Endothelial cell of umbilical vein (primary cell): ENCODE results near the gene RIPK3. TPM values are rescaled to one million over a fixed set of nuclear protein-coding genes. Genes with fewer than 3 reads are reported as not detected.
"Not testable (repeated sequence)": the region's sequence is repeated elsewhere in the genome, so short reads cannot be mapped to it uniquely, and the experiment has no call there.

Source experiments
- BruUV-seq: library from RNA; stranded (reverse); fragments of 400-500 nt; replicated peaks from 2 replicates; lab custom pipeline; 2021; lab: Mats Ljungman, UMichigan
- CTCF ChIA-PET: fragments of 300-600, 350-600 bp; sonication (Branson Sonifier 250); formaldehyde crosslinking; loops from one replicate; lab custom pipeline; 2021; ENCODE audit warnings: antibody characterized with exemption, inconsistent platforms; lab: Charles Lee
- POLR2A ChIA-PET: fragments of 300-600, 350-600 bp; sonication (Branson Sonifier 250); formaldehyde crosslinking; loops from one replicate; lab custom pipeline; 2021; ENCODE audit warnings: antibody characterized with exemption, inconsistent platforms; lab: Charles Lee
- DNase-seq: peaks from one replicate; pipeline ENCODE4 v3.0.0-alpha.2; 2011; ENCODE audit warnings: low read depth, low spot score
- FAIRE-seq: peaks from 2 replicates; lab custom pipeline; 2011; peaks lifted over from hg19 to GRCh38; lab: Jason Lieb, UNC
- H2AFZ ChIP-seq: 2 replicates; pipeline ENCODE4 v1.6.0; 2012; ENCODE audit warnings: low read depth, low read length, control low read depth, inconsistent platforms
- H3K27ac ChIP-seq: 2 replicates; pipeline ENCODE4 v1.5.1; 2011; ENCODE audit warnings: low read depth, mild to moderate bottlenecking, control low read depth, low read length, moderate library complexity; ENCODE audit not compliant: insufficient read depth
- H3K27me3 ChIP-seq, 2 experiments: 2 replicates each; pipeline versions ENCODE4 v1.6.0 to v1.6.1; 2011; ENCODE audit warnings: low read length in 2 of 2, mixed read lengths in 1 of 2; ENCODE audit not compliant: control insufficient read depth in 2 of 2, insufficient read depth in 2 of 2
- H3K36me3 ChIP-seq, 2 experiments: 2 replicates in 1 of 2; 3 replicates in 1 of 2; pipeline ENCODE4 v1.5.1; 2011; ENCODE audit warnings: low read length in 2 of 2, mild to moderate bottlenecking in 1 of 2, moderate library complexity in 1 of 2; ENCODE audit not compliant: control insufficient read depth in 2 of 2, insufficient read depth in 2 of 2; ENCODE audit errors: extremely low read depth in 1 of 2
- H3K4me1 ChIP-seq: 3 replicates; pipeline ENCODE4 v1.5.1; 2011; ENCODE audit warnings: mild to moderate bottlenecking, low read length; ENCODE audit not compliant: control insufficient read depth, insufficient read depth; ENCODE audit errors: extremely low read depth
- H3K4me2 ChIP-seq: 2 replicates; pipeline ENCODE4 v1.6.1; 2011; ENCODE audit warnings: low read length, control low read depth, mixed read lengths; ENCODE audit not compliant: insufficient read depth
- H3K4me3 ChIP-seq, 3 experiments: fragments of 200-600 bp in 1 of 3; sonication (generic), shearing (Covaris generic) in 1 of 3; replicated peaks in 1 of 3; 2 replicates each; pipeline ENCODE4 v1.5.1; 2011 to 2016; ENCODE audit warnings: control low read depth in 3 of 3, low read length in 3 of 3, mild to moderate bottlenecking in 2 of 3, inconsistent platforms in 1 of 3, low read depth in 1 of 3, moderate library complexity in 1 of 3; ENCODE audit not compliant: insufficient read depth in 1 of 3
- H3K79me2 ChIP-seq: 2 replicates; pipeline ENCODE4 v1.6.0; 2012; ENCODE audit warnings: low read length, inconsistent platforms; ENCODE audit not compliant: control insufficient read depth, insufficient read depth
- H3K9ac ChIP-seq: replicated peaks from 2 replicates; pipeline ENCODE3; 2011; ENCODE audit warnings: low read length, control low read depth; ENCODE audit not compliant: insufficient read depth; ENCODE audit errors: extremely low read depth
- H3K9me1 ChIP-seq: replicated peaks from 3 replicates; pipeline ENCODE4 v1.6.0; 2011; ENCODE audit warnings: mild to moderate bottlenecking, low read length; ENCODE audit not compliant: control insufficient read depth, insufficient read depth; ENCODE audit errors: extremely low read depth
- H3K9me3 ChIP-seq: replicated peaks from 2 replicates; pipeline ENCODE4 v1.5.1; 2012; ENCODE audit warnings: low read length, inconsistent platforms; ENCODE audit not compliant: control insufficient read depth, insufficient read depth
- H4K20me1 ChIP-seq: replicated peaks from 2 replicates; pipeline ENCODE3; 2011; ENCODE audit warnings: mild to moderate bottlenecking, low read length; ENCODE audit not compliant: control insufficient read depth, insufficient read depth; ENCODE audit errors: extremely low read depth
- EZH2 ChIP-seq: IDR thresholded peaks from 2 replicates; pipeline ENCODE4 v1.6.1; 2012; ENCODE audit warnings: borderline replicate concordance, low read depth, mild to moderate bottlenecking, moderate library complexity, low read length, inconsistent platforms; ENCODE audit not compliant: severe bottlenecking
- FOS ChIP-seq: IDR thresholded peaks from 2 replicates; pipeline ENCODE4 v1.6.1; 2011; ENCODE audit warnings: mild to moderate bottlenecking, low read length, moderate library complexity, borderline replicate concordance; ENCODE audit not compliant: insufficient read depth
- GATA2 ChIP-seq: IDR thresholded peaks from 2 replicates; pipeline ENCODE4 v1.7.0; 2011; ENCODE audit warnings: low read depth, mild to moderate bottlenecking, moderate library complexity, mixed read lengths, low read length; ENCODE audit not compliant: insufficient read length, insufficient read depth
- JUN ChIP-seq: IDR thresholded peaks from 2 replicates; pipeline ENCODE4 v1.6.1; 2011; ENCODE audit warnings: borderline replicate concordance, low read depth; ENCODE audit not compliant: insufficient read length, insufficient read depth
- MYC ChIP-seq: IDR thresholded peaks from one replicate; pipeline ENCODE4 v1.6.1; 2011; ENCODE audit warnings: mild to moderate bottlenecking, low read depth, low read length
- POLR2A ChIP-seq: IDR thresholded peaks from 2 replicates; pipeline ENCODE4 v1.6.1; 2012; ENCODE audit warnings: low read depth, mild to moderate bottlenecking, control low read depth, low read length
- POLR2AphosphoS5 ChIP-seq: IDR thresholded peaks from 2 replicates; pipeline ENCODE4 v1.6.1; 2012; ENCODE audit warnings: low read depth, mild to moderate bottlenecking, control low read depth, low read length, moderate library complexity; ENCODE audit not compliant: insufficient read depth
- dilution Hi-C: fragments of 300-500 bp; cut with MboI; formaldehyde crosslinking; loops from one replicate; pipeline ENCODE4 v1.15.0; 2019; ENCODE audit warnings: low sequenced_read_pairs; ENCODE audit not compliant: extremely low pct_ligation_motif_present
- intact Hi-C: fragments of 100-400 bp; cut with micrococcal nuclease; formaldehyde crosslinking; loops from one replicate; pipeline ENCODE4 v1.10.0; 2022
- polyA plus RNA-seq, 4 experiments: library from polyadenylated mRNA; depleted of rRNA in 3 of 4; stranded (reverse) in 3 of 4; unstranded in 1 of 4; fragments of >200 nt; gene quantifications; 2 replicates each; pipeline versions ENCODE4 v1.2.1 to v1.2.3, GENCODE V29; 2011 to 2012; ENCODE audit warnings: missing spikeins in 1 of 4
- total RNA-seq: library from RNA; stranded (reverse); gene quantifications from 2 replicates; pipeline ENCODE4 v1.2.3, GENCODE V29; 2021
- TF ChIP-seq, protein P1 (sequence below), 2 donors: IDR thresholded peaks; 1 replicate in 1 of 2; 2 replicates in 1 of 2; pipeline ENCODE4 v1.5.1; 2011; ENCODE audit warnings: low read length in 2 of 2, mild to moderate bottlenecking in 2 of 2, moderate library complexity in 2 of 2, control low read depth in 1 of 2, inconsistent platforms in 1 of 2, low read depth in 1 of 2; ENCODE audit not compliant: insufficient read depth in 1 of 2; ENCODE audit errors: extremely low read depth in 1 of 2
- TF ChIP-seq, protein P2 (sequence below): IDR thresholded peaks from 2 replicates; pipeline ENCODE4 v1.6.1; 2011; ENCODE audit not compliant: insufficient read depth, insufficient read length

RIPK3 gene
- total and polyA plus RNA-seq, 2 donors (not counting 3 experiments of a cell fraction or from before 2014, with no cell fraction given): 3.1 to 5.1 TPM

DNA sequence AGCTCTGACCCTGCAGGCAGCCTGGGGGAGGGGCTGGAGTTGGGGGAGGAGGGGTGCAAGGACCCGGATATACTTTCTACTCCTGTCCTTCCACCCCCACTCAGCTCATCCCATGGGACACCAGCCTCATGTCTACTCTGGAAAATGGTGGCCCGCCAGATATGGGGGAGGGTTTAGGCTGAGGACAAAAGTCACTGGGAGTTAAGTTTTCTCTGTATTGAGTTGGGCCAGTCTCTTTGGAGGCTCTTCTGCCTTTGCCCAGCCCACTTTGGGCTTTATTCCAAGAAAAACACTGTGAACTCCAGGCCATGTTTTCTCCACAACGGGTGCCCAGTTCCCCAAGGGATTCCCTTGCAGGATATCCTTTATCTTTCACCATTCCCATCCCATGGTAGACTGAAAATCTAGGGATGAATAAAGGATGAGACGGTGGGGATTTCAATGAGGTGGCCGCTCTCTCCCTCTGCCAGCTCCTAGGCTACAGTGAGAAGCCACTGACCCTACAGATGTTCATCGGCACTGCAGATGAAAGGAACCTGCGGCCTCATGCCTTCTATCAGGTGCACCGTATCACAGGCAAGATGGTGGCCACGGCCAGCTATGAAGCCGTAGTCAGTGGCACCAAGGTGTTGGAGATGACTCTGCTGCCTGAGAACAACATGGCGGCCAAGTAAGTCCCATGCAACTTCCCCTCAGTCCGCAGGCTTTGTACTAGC, 33.1 kb upstream of the RIPK3 start:
- no peak overlapping the region for H3K4me2 ChIP-seq
- no peaks in the 10 kb centered on the region for H4K20me1 ChIP-seq
- H3K9me1 ChIP-seq: no peaks in the 10 kb centered on the region
- TF ChIP-seq MYC (no peak), GATA2 (no peak), POLR2AphosphoS5 (no peak), JUN (no peak), EZH2 (no peak), FOS (no peak), POLR2A (no peak)
- TF ChIP-seq, protein P1, sequence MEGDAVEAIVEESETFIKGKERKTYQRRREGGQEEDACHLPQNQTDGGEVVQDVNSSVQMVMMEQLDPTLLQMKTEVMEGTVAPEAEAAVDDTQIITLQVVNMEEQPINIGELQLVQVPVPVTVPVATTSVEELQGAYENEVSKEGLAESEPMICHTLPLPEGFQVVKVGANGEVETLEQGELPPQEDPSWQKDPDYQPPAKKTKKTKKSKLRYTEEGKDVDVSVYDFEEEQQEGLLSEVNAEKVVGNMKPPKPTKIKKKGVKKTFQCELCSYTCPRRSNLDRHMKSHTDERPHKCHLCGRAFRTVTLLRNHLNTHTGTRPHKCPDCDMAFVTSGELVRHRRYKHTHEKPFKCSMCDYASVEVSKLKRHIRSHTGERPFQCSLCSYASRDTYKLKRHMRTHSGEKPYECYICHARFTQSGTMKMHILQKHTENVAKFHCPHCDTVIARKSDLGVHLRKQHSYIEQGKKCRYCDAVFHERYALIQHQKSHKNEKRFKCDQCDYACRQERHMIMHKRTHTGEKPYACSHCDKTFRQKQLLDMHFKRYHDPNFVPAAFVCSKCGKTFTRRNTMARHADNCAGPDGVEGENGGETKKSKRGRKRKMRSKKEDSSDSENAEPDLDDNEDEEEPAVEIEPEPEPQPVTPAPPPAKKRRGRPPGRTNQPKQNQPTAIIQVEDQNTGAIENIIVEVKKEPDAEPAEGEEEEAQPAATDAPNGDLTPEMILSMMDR (IDR thresholded peaks at IDR 0.05; ENCODE audit: extremely low read depth in 1 of 2, insufficient read depth in 1 of 2, low read depth in 1 of 2, low read length in 2 of 2): no peak
- TF ChIP-seq, protein P2, sequence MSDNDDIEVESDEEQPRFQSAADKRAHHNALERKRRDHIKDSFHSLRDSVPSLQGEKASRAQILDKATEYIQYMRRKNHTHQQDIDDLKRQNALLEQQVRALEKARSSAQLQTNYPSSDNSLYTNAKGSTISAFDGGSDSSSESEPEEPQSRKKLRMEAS: no peak
- H3K36me3 ChIP-seq: peaks cover 14 to 52% of the 10 kb centered on the region in 2 experiments
- no peaks in the 10 kb centered on the region for H3K9me3 ChIP-seq
- dilution Hi-C loops: no loop called here
- no peak overlapping the region for H2AFZ ChIP-seq
- H3K27me3 ChIP-seq: no peaks in the 10 kb centered on the region
- FAIRE-seq (peak; percentile 26), DNase-seq (no peak)
- H3K27ac ChIP-seq: no peak overlapping the region
- H3K9ac ChIP-seq: no peak overlapping the region
- no peak overlapping the region for H3K4me3 ChIP-seq
- peaks cover 5% of the 10 kb centered on the region for H3K4me1 ChIP-seq
- intact Hi-C loops: no loop called here
- ChIA-PET POLR2A (no interaction called here), CTCF (interaction anchor here (0.8 to 5.5 kb wide), 5 partner anchors 8 to 59 kb away, joined by 3 to 44 read pairs (median 3); no protein-coding TSS in a partner anchor)
- no TSS peak for BruUV-seq
- H3K79me2 ChIP-seq: peaks cover 10% of the 10 kb centered on the region

DNA sequence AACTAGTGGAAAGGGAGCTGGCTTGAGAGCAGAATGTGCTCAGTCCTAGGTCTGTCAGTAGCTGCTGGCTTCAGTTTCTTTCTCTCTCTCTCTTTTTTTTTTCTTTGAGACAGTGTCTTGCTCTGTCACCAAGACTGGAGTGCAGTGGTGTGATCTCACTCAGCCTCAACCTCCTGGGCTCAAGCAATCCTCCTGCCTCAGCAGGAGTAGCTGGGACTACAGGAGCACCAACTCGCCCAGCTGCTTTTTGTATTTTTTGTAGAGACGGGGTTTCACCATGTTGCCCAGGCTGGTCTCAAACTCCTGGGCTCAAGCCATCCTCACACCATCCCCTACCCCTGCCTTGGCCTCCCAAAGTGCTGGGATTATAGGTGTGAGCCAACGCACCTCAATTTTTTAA, 31.8 kb upstream of the RIPK3 start:
- H3K27ac ChIP-seq, FAIRE-seq, intact Hi-C loops, H3K9me3 ChIP-seq, BruUV-seq, DNase-seq, POLR2A ChIA-PET, H3K4me3 ChIP-seq, H3K27me3 ChIP-seq, H3K9ac ChIP-seq, H3K4me2 ChIP-seq, H3K79me2 ChIP-seq, H2AFZ ChIP-seq, H3K9me1 ChIP-seq, dilution Hi-C loops, H4K20me1 ChIP-seq: not testable (repeated sequence)
- CTCF ChIA-PET: interaction anchor here (0.7 to 5.5 kb wide), 7 partner anchors 9 to 60 kb away, joined by 3 to 44 read pairs (median 4); partner anchors contain the start of gene ADCY4
- peaks cover 10 to 41% of the 10 kb centered on the region in 2 experiments for H3K36me3 ChIP-seq
- H3K4me1 ChIP-seq: peaks cover 16% of the 10 kb centered on the region
